Activated CD8-positive, alpha-beta memory T cell treated with anti-CD3 and anti-CD28 coated beads for 48 hours (primary cell): Measurements from ENCODE around the gene SVOP.
"Not testable (repeated sequence)": the region's sequence is repeated elsewhere in the genome, so short reads cannot be mapped to it uniquely, and the experiment has no call there.

ENCODE experiments used
- DNase-seq, 3 experiments: peaks; one replicate each; pipeline ENCODE4 v3.0.0-alpha.2; 2020; ENCODE audit warnings: low read depth in 2 of 3, low spot score in 2 of 3

The SVOP gene

DNA sequence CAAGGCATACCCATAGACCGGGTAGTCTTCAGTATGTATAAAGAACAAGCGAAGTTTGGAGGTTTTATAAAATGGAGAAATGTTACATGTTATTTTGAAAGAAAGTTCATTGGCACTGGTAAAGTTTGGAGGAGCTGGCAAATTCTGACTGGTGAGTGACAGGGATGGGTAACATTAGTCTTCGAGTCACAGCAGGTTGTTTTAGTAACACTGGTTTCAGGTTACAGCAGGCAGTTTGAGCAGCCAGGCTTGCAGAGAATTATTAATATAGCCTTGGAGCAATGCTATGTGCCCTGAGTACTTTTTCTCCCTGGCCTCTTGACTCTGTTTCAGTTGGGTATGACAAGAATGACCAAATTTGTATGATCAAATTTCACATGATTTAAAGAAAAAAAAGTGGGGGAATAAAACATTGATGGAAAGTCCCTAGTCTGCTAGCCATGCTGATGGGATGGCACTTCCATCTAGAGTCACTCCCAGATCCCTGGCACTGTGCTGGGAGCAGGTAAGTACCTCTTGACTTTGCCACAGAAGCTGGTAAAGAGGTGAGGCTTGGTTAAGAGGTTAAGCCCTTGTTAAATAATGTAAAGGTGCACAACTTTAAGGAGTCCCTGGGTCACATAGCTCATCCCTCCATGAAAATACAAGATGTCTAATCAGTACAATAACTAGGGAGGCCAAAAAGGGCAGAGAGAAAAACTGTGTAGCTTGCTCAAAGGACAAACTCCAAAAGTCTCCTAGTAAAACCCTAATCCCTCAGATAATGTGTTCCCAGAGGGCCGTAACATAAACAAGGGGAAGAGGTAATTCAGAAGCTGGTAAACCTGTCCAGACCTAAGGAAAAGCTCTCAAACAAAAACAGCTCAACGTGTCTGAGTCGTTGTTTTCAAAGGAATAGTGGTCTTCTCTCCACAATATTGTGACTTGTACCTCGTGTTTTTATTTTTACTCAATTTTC is 12.7 kb upstream of the SVOP start:
- DNase-seq: no peak

DNA sequence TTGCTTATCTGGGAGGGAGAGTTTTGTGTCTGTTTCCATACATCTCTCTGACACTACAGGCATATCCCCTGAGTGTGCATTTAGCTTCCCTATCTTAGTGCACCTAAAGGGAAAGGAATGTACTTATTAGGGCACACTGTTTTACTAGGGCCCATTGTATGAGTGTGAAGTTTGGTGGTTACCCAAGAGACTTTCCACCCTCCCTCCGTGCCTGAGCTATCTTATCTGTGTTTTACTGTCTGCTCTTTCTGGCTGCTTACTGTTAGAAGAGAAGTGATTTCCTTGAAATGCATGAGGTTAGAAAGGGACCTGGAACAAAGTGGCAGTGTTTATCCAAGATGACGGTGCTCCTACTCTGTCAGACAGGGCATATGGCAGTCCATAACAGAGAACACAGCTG is 8.5 kb upstream of the SVOP start:
- DNase-seq: no peak

DNA sequence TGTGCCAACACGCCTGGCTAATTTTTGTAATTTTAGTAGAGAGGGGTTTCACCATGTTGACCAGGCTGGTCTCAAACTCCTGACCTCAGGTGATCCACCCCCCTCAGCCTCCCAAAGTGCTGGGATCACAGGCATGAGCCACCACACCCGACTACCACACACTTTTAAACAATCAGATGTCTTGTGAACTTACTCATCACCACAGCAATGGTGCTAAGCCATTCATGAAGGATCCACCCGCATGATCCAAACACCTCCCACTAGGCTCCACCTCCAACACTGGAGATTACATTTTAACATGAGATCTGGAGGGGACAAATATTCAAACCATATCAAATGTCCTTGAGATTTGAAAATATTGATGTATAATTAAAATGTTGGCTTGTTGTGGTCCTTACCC is 7.8 kb upstream of the SVOP start:
- not testable (repeated sequence) for DNase-seq

DNA sequence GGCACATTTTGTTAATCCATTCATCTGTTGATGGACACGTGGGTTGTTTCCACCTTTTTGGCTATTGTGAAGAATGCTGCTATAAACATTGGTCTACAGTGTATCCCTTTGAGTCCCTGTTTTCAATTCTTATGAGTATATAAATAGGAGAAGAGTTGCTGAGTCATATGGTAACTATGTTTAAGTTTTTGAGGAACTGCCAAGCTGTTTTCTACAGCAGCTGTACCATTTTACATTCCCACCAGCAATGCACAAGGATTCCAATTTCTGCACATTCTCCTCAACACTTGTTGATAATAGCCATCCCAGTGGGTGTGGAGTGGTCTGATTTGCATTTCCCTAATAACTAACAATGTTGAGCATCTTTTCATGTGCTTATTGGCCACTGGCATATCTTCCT is 6.9 kb upstream of the SVOP start:
- DNase-seq: no peak

DNA sequence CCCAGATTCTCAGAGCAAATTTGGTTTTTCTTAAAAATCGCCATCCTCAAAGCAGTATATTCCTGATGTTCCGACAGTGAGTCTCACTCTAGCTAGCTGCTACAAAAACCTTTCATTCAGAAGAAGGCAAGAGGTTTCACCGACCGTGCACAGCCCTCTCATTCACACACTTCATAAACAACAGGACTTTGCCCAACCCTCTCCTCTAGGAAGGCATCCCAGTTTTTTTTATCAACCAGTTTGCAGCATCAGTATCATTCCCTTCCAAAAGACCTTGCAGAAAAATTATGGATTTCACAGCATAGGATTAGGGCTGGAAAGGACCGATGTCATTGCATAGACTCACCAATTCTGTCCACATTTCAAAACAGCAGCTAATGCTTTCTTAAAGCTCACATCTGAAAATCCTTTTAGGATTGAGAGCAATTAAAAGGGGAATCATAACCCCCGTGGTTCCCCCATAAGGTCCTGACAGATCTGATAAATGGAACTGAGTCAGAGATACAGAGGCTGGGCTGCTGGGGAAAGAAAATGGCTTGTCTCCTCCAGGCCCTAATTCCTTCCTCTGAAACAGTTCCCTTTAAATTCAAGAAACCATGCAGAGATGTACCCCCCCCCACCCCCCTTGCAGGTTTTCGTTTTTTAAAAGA is 597 bp downstream of the SVOP start:
- DNase-seq: no peak

DNA sequence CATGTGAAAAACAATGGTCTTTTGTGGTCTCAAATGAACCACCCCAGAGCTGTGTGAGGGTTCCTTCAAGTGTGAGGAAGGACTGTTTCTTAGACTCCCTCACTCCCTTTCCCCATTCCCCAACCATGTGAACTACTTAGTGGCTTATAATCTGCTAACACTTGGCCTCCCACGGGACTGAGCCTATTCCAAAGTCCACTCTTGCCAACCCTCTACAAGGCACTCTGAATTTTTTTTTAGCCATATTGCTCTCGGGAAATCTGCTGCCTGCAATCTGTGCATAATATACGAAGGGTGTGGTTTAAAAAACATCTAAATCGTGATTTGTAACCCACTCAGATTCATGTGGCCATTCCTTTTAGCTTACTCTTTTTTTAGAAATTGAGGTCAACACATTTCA is 2.6 kb downstream of the SVOP start:
- no peak for DNase-seq

DNA sequence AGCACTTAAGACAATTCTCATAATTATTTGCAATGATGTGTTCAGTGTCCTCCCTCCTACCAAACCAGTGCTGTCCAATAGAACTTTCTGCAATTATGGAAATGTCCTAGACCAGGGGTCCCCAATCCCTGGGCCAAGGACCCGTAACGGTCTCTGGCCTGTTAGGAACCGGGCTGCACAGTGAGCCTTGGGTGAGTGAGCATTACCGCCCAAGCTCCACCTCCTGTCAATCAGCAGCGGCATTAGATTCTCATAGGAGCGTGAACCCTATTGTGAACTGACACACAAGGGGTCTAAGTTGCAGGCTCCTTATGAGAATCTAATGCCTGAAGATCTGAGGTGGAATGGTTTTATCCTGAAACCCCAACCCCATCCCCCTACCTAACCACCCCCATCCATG is 3.9 kb downstream of the SVOP start:
- no peak for DNase-seq

DNA sequence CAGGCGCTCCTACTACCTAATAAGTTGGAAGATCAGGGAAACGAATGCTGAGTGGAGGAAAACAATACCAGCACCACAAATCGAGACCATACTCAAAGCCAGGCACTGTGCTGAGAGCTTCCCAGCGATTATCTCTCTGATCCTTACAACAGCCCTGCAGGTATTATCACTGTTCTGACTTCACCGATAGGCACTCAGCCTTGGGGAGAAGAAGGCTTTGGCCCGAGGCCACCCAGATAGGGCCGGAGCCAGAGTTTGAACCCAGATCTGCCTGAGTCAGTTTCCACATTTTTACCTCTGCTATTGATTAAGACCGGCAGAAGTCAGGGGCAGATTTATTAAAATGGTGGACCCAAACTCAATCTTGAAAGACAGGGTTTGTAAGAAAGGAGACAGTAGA is 4.9 kb downstream of the SVOP start:
- DNase-seq: no peak

DNA sequence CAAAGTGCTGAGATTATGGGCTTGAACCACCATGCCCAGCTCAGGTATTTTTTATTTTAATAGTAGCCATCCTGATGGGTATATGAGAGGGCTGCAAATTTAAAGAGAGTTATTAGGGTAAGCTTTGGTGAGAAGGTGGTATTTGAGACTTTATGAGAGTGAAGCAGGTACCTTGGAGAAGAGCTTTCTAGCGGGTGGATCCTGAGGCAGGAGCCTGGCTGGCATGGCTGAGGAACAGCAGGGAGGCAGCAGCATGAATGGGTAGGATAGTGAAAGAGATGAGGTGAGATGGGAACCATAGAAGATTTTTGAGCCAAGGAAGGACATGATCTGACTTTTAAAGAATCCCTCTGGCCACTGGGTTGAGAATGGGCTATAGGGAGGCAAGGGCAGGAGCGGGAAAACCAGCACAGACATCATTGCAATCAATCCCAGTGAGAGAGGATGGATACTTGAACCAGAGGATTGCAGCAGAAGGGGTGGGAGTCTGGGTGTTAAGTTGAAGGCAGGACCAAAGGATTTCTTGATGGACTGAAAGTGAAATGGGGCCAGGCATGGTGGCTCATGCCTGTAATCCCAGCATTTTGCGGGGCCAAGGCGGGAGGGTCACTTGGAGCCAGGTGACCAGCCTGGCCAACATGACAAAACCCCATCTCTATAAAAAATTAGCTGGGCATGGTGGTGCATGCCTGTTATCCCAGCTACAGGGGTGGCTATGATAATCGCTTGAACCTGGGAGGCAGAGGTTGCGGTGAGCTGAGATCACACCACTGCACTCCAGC is 5.7 kb downstream of the SVOP start:
- DNase-seq: no peak

DNA sequence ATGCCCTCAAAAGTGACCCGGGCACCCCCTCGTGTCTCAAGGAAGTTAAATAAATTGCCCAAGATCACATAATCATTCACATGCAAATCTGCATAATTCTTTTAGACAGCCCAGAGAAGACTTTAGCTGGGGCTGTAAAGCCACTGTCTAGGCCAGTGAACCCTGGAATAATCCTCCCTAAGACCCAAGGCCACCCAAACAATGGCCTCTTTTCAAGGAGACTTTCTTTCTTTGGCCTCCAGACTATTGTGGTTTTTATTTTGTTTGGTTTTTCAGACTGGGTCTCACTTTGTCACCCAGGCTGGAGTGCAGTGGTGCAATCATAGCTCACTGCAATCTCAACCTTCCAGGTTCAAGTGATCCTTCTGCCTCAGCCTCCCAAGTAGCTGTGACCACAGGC is 10.6 kb downstream of the SVOP start:
- DNase-seq: no peak

DNA sequence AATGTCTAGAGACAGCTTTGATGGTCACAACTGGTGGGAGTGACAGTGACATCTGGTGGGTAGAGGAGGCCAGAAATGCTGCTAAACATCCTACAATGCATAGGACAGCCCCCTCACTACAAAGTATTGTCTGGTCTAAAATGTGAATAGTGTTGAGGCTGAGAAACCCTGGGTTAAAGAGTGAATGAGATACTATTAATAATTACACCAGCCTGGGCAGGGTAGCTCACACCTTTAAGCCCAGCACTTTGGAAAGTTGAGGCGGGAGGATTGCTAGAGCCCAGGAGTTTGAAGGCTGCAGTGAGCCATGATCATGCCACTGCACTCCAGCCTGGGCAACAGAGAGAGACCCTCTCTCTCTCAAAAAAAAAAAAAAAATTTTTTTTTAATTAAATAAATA is 11.1 kb downstream of the SVOP start:
- DNase-seq: no peak

DNA sequence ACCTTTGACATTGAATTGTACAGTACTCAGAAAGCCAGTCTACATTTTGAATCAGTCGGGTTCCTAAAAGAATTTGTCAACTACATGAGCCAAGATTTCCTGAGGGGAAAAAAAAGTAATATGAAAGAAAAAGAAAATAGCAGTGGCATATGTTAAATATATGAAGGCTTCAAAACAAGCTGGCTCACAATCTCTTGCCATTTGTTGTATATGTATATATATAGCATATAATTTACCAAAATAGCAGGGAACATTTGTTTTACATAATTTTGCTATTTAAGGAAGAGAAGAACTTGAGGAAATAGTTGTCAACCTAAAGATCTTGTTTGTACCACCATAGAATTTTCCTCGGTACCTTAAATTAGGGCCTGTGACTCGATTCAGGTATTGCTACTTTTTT is 16.9 kb downstream of the SVOP start:
- DNase-seq: no peak

DNA sequence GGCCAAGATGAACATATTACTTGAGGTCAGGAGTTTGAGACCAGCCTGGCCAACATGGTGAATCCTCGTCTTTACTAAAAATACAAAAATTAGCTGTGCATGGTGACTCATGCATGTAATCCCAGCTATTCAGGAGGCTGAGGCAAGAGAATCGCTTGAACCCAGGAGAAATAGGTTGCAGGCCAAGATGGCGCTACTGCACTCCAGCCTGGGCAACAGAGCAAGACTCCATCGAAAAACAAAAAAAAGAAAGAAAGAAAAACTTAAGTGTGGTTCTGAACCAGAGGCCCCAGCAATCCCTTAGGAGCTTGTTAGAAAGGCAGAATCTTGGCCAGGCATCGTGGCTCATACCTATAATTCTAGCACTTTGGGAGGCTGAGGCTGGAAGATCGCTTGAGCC is 24.5 kb downstream of the SVOP start:
- DNase-seq: no peak

DNA sequence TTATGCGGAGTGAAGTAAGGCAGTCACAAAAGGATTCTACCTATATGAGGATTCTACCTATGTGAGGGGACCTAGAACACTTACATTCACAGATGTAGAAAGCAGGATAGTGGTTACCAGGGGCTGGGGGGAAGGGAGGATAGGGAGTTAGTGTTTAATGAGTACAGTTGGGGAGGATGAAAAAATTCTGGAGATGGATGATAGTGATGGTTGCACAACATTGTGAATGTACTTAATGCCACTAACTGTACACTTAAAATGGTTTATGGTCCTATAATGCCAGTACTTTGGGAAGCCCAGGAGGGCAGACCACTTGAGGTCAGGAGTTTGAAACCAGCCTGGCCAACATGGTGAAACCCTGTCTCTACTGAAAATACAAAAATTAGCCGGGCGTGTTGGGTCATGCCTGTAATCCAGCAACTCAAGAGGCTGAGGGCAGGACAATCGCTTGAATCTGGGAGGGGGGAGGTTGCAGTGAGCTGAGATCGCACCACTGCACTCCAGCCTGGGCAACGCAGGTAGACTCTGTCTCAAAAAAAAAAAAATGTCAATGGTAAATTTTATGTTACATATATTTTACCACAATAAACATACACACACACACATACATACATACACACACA is 25.4 kb downstream of the SVOP start:
- DNase-seq: no peak

DNA sequence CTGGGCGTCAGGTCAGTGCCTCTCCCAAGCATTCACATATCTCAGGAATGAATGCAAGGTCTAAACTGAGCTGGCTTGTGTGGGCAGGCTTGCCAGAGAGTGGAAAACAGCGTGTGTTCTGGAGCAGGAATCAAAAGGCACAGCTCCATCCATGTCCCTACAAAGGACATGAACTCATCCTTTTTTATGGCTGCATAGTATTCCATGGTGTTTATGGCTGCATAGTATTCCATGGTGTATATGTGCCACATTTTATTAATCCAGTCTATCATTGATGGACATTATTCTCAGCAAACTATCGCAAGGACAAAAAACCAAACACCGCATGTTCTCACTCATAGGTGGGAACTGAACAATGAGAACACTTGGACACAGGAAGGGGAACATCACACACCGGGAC is 30.8 kb downstream of the SVOP start:
- DNase-seq: not testable (repeated sequence)

DNA sequence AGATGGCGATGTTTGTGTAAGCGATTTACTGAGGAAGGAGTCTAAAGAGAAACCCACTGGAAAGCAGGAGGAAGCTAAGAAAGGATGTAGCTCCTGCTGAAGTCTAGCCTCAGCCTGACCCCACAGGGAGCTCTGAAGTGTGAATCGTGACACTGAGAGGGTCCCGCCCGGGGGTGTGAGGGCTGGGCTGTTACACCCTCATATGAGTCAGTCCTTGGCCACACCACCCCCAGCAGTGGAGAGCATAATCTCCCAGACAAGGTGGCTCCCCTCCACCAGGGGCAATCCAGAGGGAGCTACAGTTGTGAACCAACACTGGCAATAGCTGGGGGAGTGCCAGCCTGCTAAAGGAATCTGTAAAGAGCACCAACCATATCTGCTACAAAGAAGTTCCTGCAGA is 31.5 kb downstream of the SVOP start:
- no peak for DNase-seq

DNA sequence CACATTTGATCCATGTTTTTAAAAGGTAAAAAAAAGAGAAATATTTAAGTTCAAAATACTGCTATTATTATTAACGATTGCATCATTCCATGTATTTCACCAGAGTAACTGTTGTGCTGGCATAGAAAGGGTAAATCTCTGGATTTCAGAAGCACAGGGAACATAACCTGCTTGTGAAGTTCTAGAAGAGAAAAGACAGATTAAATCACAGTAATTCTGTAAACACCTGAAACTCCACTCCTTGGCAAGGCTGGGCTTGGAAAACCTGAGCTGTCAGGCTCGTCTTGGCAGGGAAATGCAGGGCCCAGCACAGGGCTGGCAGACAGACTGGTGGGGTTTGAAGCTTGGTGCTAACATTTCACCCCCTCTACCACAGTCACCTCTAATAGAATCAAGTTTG is 35.1 kb downstream of the SVOP start:
- DNase-seq: no peak

DNA sequence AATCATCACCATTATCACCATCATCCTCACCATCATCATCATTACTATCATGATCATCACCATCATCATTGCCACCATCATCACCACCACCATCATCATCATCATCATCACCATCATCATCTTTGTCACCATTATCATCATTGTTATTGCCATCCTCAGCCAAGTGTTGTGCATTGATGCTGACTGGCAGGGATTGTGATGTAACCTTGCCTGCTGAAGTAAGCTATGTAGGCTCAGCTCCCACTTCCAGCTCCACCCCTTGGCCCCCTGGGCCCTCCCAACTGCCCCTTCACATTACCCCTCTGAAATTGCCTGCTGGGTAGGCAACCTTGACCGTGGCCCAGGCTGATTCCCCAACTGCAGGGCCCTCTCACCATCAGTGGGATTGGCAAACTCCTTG is 37.6 kb downstream of the SVOP start:
- DNase-seq: no peak

DNA sequence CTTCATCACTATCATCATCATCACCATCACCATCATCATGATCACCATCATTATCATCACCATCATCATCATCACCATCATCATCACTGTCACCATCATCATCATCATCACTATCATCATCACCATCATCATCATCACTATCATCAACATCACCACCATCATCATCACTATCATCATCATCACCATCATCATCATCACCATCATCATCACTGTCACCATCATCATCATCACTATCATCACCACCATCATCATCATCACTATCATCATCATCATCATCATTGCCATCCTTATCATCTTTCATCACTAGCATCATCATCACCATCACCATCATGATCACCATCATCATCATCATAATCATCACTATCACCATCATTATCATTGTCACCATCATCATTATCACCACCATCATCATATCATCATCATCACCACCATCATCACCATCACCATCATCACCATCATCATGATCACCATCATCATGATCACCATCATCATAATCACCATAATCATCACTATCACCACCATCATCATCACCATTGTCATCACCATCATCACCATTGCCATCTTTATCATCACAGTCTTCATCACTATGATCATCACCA is 38.1 kb downstream of the SVOP start:
- no peak for DNase-seq

DNA sequence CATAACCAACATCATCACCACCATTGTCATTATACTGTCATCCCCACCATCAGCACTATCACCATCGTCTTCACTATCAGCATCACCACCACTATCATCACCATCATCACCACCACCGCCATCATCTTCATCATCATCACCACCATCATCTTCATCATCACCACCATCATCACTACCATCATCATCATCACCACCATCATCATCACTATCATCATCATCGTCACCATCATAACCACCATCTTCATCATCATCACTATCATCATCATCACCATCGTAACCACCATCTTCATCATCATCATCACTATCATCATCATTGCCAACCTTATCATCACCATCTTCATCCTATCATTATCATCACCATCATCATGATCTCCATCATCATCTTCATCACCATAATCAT is 39.0 kb downstream of the SVOP start:
- DNase-seq: no peak
